HG03354 (cell line): ENCODE measurements around the gene CRMP1.

ENCODE experiments used
- ATAC-seq: cut with Tn5 transposase; IDR thresholded peaks from one replicate; pipeline ENCODE4 v1.9.1; 2021; ENCODE audit warnings: mild to moderate bottlenecking; ENCODE audit not compliant: unreplicated experiment, poor library complexity, severe bottlenecking

The CRMP1 gene

DNA sequence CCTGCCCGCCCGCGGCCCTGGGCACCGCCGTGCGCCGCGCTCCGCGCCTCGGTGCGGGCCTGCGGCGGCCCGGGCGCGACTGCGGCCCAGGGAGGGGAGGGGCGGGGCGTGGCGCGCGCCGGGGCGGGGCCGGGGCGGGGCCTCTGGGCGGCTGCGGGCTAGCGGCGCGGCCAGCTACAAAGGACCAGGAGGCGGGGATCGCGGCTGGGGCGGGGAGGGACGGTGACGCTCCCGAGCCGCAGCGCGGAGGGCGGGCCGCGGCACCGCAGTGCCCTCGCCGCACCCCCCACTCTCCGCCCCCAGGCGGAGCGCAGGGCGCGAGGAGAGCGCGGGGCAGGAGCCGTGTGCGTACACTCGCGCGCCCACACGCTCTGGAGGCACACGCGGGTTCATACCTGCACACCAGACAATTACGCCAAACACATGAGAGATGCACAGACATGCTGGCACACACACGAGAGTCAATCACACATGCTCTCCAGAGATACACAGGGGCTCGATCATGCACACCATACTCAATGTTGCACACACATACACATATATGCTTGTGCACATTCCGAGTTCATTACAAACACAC is at the start of gene CRMP1:
CRMP1 (minus strand) TSS at position 83 of the 577 bp plus-strand sequence. CDS start 117 bp downstream, outside the sequence.
- ATAC-seq: no peak

DNA sequence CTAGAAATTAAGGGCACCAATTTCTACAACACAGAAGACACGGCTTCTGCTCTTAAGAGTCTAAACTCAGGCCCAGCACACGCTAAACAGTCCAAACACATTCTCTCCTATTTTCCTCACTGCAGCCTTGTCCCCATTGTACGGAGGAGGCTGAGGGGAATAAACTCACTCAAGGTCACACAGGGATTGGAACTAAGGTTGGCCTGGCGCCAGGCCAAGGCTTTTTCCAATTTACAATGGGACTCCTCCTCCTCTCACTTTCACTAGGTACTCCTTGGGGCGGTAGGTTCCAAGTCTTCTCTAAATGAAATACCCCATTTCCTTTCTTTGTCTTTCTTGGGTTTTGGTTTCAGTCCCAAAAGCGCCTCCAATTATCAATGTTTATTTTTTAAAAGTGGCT is 48.7 kb upstream of the CRMP1 start:
- no peak for ATAC-seq

DNA sequence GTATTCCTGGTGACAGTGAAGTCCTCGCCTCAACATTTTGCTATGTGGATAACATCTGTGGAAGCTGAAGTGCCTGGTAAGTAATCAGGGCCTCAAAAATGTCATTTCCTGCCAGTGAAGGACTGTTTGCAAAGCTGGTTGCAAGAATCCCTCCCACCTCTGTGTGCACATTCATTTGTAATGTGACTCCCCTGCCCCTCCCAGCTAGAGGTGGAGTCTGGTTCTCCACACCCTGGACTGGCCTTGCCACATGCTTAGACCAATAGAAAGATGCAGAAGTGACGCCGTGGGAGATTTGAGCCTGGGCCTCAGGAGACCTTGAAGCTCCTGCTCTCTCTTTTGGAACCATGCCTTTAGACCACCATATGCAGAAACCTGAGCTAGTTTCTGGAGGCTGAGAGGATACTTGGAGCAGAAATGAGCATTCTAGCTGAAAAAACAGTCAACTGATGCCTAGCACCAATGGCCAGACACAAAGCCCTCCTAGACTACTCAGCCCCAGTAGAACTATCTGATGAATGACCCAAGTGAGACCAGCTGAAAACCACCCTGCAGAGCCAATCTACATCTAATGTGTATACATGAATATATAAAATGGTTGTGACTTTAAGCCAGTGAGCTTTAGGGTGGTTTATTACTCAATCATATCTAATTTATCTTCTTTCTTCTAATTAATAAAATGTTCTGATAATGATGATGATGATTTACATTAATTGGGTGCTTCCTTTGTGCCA is 47.8 kb upstream of the CRMP1 start:
- no peak for ATAC-seq

DNA sequence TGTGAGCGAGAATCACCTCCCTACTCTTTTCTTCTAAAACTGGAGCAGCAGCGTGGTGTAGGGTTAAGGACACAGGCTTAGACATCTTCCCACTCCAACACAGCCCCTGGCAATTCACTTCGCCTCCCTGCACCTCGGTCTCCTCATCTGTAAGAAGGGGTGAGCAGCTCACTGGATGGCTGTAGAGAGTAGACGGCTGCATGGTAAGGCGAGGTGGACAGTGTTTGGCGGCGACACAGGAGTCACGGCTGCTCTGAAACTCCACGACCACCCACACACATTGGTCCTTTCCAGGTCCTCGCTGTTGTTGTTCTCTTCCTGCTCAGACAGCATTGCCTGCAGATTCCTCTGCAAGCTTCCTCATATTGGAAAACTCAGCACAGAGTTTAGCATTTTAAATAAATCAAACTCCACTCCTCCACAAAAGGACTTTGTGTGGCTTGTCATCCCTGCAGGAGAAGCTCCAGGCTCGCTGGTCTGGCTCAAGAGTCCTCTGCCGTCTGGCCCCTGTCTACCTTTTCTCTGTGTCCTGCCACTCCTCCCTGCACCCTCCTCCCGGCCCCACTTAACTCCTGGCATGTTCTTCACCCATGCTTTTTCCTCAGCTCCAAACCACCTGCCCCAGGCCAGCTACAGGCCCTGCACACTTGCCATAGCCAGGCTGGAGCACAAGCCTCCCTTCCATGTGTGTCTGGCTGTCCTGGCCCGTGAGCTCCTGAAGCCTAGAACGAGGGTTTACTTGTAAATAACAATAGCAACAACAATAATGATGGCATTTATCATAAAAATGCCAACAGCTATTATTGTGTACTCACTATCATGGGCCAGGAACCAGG is 41.3 kb upstream of the CRMP1 start:
- no peak for ATAC-seq

DNA sequence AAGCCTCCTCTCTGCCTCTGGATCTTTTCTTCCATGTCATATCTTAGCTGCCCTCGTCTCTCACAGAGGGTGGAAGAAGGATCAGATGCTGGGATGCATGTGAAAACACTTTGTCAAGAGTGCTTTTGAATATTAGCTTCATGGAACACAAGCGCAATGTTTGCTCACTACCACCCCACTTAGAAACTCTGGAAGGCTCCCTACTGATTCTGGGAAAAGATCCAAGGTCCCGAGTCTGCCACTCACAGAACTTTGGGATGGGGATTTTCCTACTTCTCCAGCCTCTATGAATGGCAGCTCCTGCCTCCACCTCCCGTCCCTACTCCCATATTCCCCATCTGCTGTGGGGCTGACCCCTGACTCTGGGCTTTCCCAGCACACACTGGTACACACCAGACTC is 40.2 kb upstream of the CRMP1 start:
- ATAC-seq: no peak

DNA sequence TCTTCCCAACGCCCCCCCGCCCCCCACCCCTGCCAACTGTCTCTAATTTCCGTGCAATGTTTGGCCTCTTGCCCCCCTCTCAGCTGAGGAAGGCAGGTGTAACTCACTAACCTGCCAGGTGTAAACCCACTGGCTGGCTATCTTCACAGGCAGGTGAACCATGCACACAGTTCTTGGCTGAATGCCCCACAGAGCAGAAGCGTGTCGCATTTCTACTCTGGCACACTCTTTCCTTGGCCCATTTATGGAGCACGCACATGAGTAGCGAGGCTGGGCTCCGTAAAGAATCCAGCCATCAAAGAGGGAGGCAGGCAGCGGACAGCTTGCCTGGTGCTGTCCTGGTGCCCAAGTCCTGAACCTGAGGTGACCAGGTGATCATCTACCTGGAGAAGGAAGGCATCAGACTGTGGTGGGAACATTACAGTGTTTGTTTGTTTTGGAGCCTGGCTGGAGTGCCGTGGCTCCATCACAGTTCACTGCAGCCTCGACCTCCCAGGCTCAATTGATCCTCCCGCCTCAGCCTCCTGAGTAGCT is 39.2 kb upstream of the CRMP1 start:
- ATAC-seq: no peak

DNA sequence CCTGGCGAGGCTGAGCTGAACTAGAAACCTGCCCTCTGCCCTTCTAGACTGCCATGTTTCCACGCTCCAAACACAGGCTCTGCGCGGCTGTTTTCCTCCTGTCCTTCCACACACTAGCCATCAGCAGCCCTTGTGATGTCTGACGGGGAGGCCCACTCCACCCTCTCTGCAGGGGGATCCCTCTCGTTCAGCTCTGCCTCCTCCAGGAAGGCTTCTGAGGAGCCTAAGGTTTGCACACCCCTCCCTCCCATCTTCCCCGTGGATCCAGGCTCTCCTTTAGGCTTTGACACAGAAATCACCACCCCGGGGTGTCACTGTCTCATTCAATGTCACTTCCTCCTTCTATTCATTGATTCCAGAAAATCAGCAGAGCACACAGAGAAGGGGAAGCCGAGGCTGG is 38.6 kb upstream of the CRMP1 start:
- ATAC-seq: no peak

DNA sequence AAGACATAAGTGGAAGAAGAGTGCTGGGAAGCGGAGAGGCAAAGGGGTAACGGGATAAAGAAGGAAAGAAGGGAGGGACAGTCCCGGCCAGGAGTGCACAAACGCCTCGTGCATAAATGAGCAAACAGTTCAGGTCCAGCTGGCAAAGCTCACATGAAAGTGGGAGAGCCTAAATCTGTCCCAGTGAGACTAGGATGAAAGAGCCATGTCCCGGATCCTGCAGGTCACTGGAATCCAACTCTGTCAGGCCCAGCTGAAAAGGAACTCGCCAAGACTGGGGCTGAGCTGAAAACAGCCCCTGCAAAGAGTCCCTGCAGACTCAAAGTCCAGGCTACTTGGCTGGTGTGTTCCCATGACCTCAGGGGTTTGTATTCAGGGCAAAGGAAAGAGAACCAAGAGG is 38.0 kb upstream of the CRMP1 start:
- no peak for ATAC-seq

DNA sequence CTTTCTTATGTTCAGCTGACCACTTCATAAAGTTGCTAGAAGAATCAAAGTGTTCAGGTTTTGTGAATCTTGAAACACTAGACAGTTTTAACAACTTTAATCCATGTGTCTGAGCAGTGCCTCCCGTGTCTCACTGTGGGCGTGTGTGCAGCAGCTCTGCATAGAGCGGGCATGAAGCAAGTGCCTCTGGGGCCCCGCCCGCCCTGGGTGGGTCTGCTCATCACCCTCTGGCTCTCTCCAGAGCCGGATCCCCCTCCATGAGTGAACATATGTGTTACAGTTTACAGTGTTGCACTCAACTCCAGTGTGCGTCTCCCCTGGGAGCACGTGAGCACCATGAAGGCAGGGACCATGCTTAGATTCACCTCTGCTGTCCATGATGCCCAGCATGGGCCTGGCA is 37.6 kb upstream of the CRMP1 start:
- ATAC-seq: no peak

DNA sequence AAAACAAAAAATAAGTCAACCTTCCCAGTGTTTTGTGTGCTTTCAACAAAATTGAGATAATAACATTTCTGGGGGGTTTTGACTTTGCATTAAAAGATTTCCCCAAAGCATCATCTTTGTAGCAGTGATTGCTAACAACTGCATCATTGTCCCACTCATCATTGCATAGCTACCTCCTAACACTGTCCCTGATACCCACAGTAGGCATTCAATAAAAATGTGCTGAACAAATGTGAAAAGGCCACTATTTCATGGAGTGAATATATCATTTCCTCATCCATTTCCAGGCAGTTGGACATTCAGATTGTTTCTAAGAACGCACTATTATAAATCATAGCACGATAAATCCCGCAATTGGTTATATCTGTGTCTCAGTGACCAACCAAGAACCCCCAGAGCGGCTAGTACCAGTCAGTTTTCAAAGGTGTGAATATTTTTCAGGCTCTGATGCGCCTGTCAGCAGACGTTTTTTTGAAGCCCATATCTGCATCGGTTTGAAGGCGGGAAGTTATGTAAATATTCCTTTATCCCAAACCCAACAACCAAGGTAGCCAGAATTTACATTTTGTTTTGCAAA is 36.0 kb upstream of the CRMP1 start:
- ATAC-seq: no peak

DNA sequence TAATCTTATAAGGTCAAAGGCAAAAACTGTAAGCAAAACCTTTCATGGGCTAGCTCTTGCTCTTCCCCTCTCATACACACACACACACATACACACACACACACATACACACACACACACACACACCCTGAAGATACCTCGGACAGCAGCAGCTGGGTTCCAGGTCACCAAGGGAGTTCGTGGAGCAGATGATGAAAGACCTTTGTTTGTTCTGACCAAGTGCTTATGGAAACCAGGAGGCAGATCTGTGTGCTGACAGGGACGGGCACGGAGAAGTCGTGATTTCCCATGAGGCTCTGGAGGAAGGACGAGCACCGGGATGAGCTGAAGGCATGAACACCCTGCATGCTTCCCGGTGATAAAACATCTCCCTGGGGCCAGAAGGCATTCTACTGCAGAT is 35.4 kb upstream of the CRMP1 start:
- ATAC-seq: no peak

DNA sequence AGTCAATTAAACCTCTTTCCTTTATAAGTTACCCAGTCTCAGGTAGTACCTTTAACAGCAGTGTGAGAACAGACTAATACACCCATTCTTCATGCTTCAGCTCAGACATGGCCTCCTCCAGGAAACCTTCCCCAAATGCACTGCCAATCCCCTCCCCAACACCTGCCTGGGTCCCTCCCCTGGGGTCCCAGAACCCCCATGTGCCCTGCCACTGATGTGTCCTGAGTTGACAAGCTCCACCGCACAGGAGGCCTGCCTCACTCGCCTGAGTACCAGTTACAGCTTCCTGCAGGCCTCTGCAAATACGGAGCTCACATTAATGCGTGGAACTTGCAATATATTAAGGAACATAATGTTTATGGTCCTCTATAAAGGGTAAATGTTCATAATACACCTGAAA is 34.9 kb upstream of the CRMP1 start:
- ATAC-seq: no peak

DNA sequence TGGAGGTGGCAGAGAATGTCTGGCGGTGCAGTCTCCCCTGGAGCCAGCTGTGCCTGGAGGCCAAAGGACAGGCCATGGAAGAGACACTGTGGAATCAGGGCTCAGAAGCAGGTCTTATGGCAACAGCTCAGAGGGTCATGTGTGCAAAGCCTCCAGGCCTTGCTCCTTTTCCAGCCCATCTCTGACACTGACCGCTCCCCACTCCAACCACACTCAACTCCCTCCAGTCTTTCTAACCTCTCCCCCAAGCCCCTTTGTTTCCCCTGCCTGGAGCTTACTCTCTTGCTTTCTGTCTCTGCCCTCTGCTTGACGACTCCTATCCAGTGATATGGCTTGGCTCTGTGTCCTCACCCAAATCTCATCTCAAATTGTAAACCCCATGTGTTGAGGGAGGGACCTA is 34.2 kb upstream of the CRMP1 start:
- no peak for ATAC-seq

DNA sequence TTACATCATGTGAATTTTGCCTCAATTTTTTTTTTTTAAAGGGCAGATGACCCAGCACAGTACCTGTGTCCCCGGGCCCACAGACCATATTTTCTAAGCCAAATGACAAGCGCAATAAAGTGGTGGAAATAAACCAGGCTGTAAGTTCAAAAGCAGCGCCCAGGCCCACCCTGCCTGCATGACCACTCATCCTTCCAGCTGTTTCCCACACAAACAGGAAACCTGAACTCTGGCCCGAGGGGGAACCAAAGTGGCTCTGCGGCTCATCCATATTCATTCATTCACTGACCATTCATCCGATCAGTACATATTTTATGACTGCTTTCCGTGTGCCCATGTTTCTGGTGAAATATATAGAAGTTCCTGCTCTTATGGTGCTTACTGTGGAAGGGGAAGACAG is 33.7 kb upstream of the CRMP1 start:
- ATAC-seq: no peak

DNA sequence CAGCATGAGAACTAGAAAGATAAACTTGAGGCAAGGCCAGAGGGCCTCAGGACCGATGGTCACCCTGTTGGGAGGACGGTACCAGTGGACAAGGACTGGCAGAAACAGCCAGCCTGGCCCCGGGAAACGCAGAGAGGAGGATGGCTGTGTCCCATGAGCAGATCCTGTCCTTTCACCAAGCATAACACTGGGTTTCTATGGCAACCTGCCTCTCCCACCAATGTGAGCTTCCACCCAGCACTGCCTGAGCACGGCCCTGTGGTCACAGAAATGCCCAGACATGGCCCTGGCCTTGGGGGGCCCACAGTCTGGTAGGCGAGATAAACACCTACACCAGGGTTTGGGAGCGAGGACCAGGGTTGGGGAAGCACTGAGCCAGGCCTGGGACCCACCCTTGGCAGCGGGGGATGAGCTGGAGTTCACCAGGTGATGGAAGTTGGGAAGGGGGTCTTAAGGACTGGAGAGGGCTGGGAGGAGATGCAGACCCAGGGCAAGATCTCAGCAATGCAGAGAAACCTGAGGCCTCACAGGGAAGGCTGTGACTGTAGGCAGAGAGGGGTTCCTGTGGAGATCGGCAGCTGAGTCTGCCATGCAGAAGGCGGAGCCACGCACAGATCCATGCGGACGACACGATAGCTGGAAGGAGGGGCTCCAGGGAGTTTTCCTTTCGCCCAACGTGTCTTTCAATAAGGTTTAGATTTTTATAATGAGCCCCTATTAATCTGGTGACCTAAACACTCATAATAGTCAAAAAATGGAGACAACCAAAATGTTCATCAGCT is 32.7 kb upstream of the CRMP1 start:
- ATAC-seq: no peak

DNA sequence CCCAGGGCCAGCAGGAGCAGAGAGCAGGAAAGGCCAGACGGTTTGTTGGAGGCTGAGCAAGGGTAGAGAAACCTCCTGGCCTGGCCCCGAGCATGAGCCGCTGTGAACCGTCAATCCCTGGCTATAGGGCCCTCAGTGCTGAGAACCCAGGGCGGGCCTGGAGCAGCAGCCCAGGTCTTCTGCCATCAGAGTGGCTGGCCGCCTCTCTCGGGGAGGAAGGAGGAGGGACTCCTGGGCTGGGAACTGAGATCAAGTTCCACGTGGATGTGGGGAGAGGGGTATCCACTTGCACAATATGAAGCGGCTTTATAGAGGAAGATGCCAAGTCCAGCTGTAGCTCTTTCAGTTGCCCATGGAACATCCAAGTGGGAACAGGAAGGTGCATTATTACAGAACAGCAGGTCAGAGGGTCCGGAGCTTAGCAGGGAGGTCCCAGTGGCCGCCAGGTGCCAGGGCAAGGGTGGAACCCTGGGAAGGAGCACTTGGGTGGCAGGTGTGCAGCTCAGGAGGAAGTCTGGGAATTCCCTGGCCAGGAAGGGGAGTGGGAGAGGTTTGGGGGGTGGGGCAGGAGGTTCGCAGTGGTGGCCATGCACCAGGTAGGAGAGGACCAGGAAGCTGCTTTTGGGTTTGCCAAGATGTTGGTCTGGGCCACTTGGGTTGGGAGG is 31.7 kb upstream of the CRMP1 start:
- ATAC-seq: no peak

DNA sequence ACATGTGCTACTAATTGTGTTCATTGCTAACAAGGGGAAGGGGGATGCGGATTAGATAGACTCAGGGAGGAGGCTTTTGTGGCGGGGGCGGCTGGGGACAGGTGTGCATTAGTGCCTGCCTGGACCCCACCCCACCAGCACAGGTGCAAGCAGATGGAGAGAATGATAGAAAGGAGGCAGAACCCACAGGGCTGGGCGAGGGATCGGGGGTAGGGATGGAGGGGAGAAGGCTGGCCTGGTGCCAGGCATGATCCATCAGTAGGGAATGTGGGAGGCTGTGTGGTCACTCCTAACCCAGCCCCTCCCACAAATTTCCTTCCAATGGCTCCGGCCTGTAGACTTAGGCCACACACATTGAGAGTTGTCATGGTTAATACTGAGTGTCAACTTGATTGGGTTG is 30.5 kb upstream of the CRMP1 start:
- ATAC-seq: no peak

DNA sequence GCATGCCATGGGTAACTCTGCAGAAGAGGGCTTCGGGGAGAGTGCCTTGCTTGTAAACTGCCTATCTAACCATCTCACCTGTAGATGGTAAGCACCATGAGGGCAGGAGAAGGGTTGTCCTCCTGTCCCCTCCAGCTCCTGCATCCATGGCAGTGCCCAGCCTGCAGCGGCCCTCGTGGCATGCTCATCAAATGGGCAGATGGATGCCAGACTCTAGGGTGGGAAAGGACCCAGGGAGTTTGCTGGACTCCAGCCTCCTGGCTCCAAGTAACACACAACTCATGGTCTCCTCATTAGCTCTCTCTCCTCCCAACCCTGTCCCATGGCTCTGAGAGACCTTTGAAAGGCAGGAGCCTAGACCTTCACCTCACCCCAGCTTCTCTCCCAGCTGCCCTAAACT is 29.7 kb upstream of the CRMP1 start:
- no peak for ATAC-seq

DNA sequence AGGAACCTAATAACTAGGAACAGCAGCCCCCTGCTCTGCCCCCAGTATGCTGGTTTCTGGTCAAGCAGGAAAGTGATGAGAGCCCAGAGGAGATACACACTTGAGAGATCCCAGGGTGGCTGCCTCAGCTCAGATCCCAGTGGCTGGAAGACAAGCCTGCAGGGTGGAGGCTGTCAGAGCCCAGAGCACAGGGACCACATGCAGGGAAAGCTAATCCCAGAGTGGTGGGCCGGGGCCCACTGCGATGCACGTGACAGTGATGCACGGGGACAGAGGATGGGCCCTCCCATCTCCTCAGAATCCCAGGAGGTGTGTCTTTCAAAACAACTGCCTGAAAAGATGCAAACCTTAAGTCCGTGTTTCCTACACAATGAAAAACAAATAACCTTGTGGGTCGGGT is 29.1 kb upstream of the CRMP1 start:
- no peak for ATAC-seq
